IMR-90 (cell line): ENCODE results near the gene ACVR1. TPM values are rescaled to one million over a fixed set of nuclear protein-coding genes. Genes with fewer than 3 reads are reported as not detected.

Experiments
- ATAC-seq: fragments of 200-7000 bp; cut with Tn5 transposase; 2 replicates; pipeline ENCODE4 v1.9.1; 2020; ENCODE audit warnings: low read depth, mild to moderate bottlenecking, moderate library complexity
- BruUV-seq: library from RNA; stranded (reverse); fragments of 400-500 nt; replicated peaks from 2 replicates; lab custom pipeline; 2021; lab: Mats Ljungman, UMichigan
- CTCF ChIA-PET: fragments of 300-600 bp; formaldehyde crosslinking; extraction: SDS; loops from one replicate; lab custom pipeline; 2021; ENCODE audit warnings: antibody characterized with exemption; lab: Yijun Ruan, JAX
- POLR2A ChIA-PET: fragments of 300-600 bp; sonication (Branson Sonifier 250); formaldehyde crosslinking; loops from one replicate; lab custom pipeline; 2022; ENCODE audit warnings: antibody characterized with exemption; ENCODE audit not compliant: unreplicated experiment; lab: Charles Lee
- DNase-seq: peaks from one replicate; pipeline ENCODE4 v3.0.0; 2013
- H2AFZ ChIP-seq: replicated peaks from 2 replicates; pipeline ENCODE3; 2013; ENCODE audit warnings: low read length, mild to moderate bottlenecking; ENCODE audit not compliant: poor library complexity
- H2AK5ac ChIP-seq: 2 replicates; pipeline ENCODE4 v1.6.1; 2013; ENCODE audit warnings: low read depth, low read length, inconsistent platforms
- H2AK9ac ChIP-seq: replicated peaks from 2 replicates; pipeline ENCODE3; 2013; ENCODE audit warnings: mild to moderate bottlenecking, low read depth, low read length, moderate library complexity; ENCODE audit not compliant: poor library complexity
- H2BK120ac ChIP-seq: 2 replicates; pipeline ENCODE4 v1.6.1; 2013; ENCODE audit warnings: low read depth, low read length, inconsistent platforms
- H2BK15ac ChIP-seq: 3 replicates; pipeline ENCODE4 v1.6.1; 2013; ENCODE audit warnings: low read depth, low read length, inconsistent platforms
- H2BK20ac ChIP-seq: 2 replicates; pipeline ENCODE4 v1.6.1; 2013; ENCODE audit warnings: low read depth, mild to moderate bottlenecking, inconsistent platforms, low read length, moderate library complexity
- H2BK5ac ChIP-seq: 2 replicates; pipeline ENCODE4 v1.6.1; 2013; ENCODE audit warnings: mild to moderate bottlenecking, low read depth, low read length, inconsistent platforms; ENCODE audit not compliant: poor library complexity, severe bottlenecking
- H3K14ac ChIP-seq: replicated peaks from 2 replicates; pipeline ENCODE4 v1.6.1; 2013; ENCODE audit warnings: low read depth, low read length, inconsistent platforms
- H3K18ac ChIP-seq: 2 replicates; pipeline ENCODE4 v1.6.1; 2013; ENCODE audit warnings: low read depth, low read length, control low read depth
- H3K23ac ChIP-seq: 2 replicates; pipeline ENCODE4 v1.6.1; 2013; ENCODE audit warnings: low read depth, low read length, inconsistent platforms
- H3K27ac ChIP-seq: 2 replicates; pipeline ENCODE4 v1.5.1; 2013; ENCODE audit warnings: mild to moderate bottlenecking, control low read depth, low read length; ENCODE audit not compliant: insufficient read depth
- H3K27me3 ChIP-seq: 2 replicates; pipeline ENCODE4 v1.6.1; 2013; ENCODE audit warnings: low read length; ENCODE audit not compliant: control insufficient read depth, insufficient read depth
- H3K36me3 ChIP-seq: 2 replicates; pipeline ENCODE4 v1.6.1; 2013; ENCODE audit warnings: low read length, mixed read lengths; ENCODE audit not compliant: control insufficient read depth, insufficient read depth
- H3K4ac ChIP-seq: 2 replicates; pipeline ENCODE4 v1.6.1; 2013; ENCODE audit warnings: low read depth, low read length, inconsistent platforms
- H3K4me1 ChIP-seq: 2 replicates; pipeline ENCODE4 v1.6.1; 2013; ENCODE audit warnings: low read length, mixed read lengths; ENCODE audit not compliant: control insufficient read depth, insufficient read depth
- H3K4me2 ChIP-seq: 2 replicates; pipeline ENCODE4 v1.6.1; 2013; ENCODE audit warnings: low read depth, mild to moderate bottlenecking, control low read depth, low read length, moderate library complexity
- H3K4me3 ChIP-seq: 2 replicates; pipeline ENCODE4 v1.5.1; 2013; ENCODE audit warnings: low read depth, mild to moderate bottlenecking, control low read depth, low read length, moderate library complexity; ENCODE audit not compliant: insufficient read depth
- H3K56ac ChIP-seq: 2 replicates; pipeline ENCODE4 v1.6.1; 2013; ENCODE audit warnings: low read length, inconsistent platforms; ENCODE audit not compliant: insufficient read depth; ENCODE audit errors: extremely low read depth
- H3K79me1 ChIP-seq, 2 experiments: 2 replicates each; pipeline ENCODE4 v1.6.1; 2013; ENCODE audit warnings: low read length in 2 of 2, inconsistent platforms in 1 of 2, low read depth in 1 of 2
- H3K9ac ChIP-seq: 2 replicates; pipeline ENCODE4 v1.6.1; 2013; ENCODE audit warnings: low read depth, low read length, control low read depth
- H3K9me1 ChIP-seq: 2 replicates; pipeline ENCODE4 v1.6.1; 2013; ENCODE audit warnings: low read length, inconsistent platforms; ENCODE audit not compliant: insufficient read depth
- H3K9me3 ChIP-seq: 2 replicates; pipeline ENCODE4 v1.6.1; 2013; ENCODE audit warnings: low read length; ENCODE audit not compliant: control insufficient read depth, insufficient read depth
- H4K20me1 ChIP-seq: 2 replicates; pipeline ENCODE4 v1.6.1; 2013; ENCODE audit warnings: low read length, inconsistent platforms; ENCODE audit not compliant: insufficient read depth
- H4K5ac ChIP-seq: 2 replicates; pipeline ENCODE4 v1.6.1; 2013; ENCODE audit warnings: mild to moderate bottlenecking, low read depth, low read length, control low read depth
- H4K8ac ChIP-seq, 2 experiments: 2 replicates each; pipeline ENCODE4 v1.6.1; 2013; ENCODE audit warnings: low read depth in 2 of 2, low read length in 2 of 2, control low read depth in 1 of 2, inconsistent platforms in 1 of 2
- H4K91ac ChIP-seq: 2 replicates; pipeline ENCODE4 v1.6.1; 2013; ENCODE audit warnings: low read depth, low read length, inconsistent platforms; ENCODE audit not compliant: insufficient read depth
- BHLHE40 ChIP-seq: fragments of 150-350 bp; IDR thresholded peaks from 2 replicates; pipeline ENCODE4 v1.6.1; 2016; ENCODE audit warnings: mild to moderate bottlenecking, low read depth, low read length
- CEBPB ChIP-seq: IDR thresholded peaks from 2 replicates; pipeline ENCODE4 v1.6.1; 2012; ENCODE audit warnings: low read depth, low read length, improper control_type of control experiment
- CHD1 ChIP-seq: IDR thresholded peaks from 2 replicates; pipeline ENCODE4 v1.6.1; 2012; ENCODE audit warnings: low read depth, low read length, improper control_type of control experiment
- FOS ChIP-seq: fragments of 150-350 bp; IDR thresholded peaks from 2 replicates; pipeline ENCODE4 v1.6.1; 2016; ENCODE audit warnings: low read depth, low read length
- MAFK ChIP-seq: IDR thresholded peaks from 2 replicates; pipeline ENCODE4 v1.6.1; 2012; ENCODE audit warnings: low read depth, low read length, improper control_type of control experiment
- MAZ ChIP-seq: IDR thresholded peaks from 2 replicates; pipeline ENCODE4 v1.6.1; 2012; ENCODE audit warnings: low read depth, mild to moderate bottlenecking, low read length, improper control_type of control experiment, moderate library complexity, borderline replicate concordance
- MXI1 ChIP-seq: IDR thresholded peaks from 2 replicates; pipeline ENCODE4 v1.6.1; 2012; ENCODE audit warnings: low read depth, mild to moderate bottlenecking, low read length, moderate library complexity, borderline replicate concordance
- NFE2L2 ChIP-seq: fragments of 150-350 bp; IDR thresholded peaks from 2 replicates; pipeline ENCODE4 v1.6.1; 2016; ENCODE audit warnings: low read depth, mild to moderate bottlenecking, low read length
- POLR2A ChIP-seq: IDR thresholded peaks from 2 replicates; pipeline ENCODE4 v1.6.1; 2012; ENCODE audit warnings: mild to moderate bottlenecking, low read depth, low read length
- RAD21 ChIP-seq: IDR thresholded peaks from 2 replicates; pipeline ENCODE4 v1.6.1; 2012; ENCODE audit warnings: low read length, improper control_type of control experiment
- RCOR1 ChIP-seq: IDR thresholded peaks from 2 replicates; pipeline ENCODE4 v1.6.1; 2012; ENCODE audit warnings: mild to moderate bottlenecking, low read length, improper control_type of control experiment; ENCODE audit not compliant: insufficient replicate concordance
- RFX5 ChIP-seq: IDR thresholded peaks from 2 replicates; pipeline ENCODE4 v1.8.0; 2012; ENCODE audit warnings: low read depth, mild to moderate bottlenecking, low read length, moderate library complexity
- SMC3 ChIP-seq: fragments of 150-350 bp; IDR thresholded peaks from 2 replicates; pipeline ENCODE4 v1.6.1; 2016; ENCODE audit warnings: low read depth, mild to moderate bottlenecking, antibody characterized with exemption, low read length, moderate library complexity
- WGBS, 2 experiments: methylation state at CpG; one replicate each; pipeline versions ENCODE4 v1.1.5 to v1.1.7; 2013; ENCODE audit warnings: missing lambda C conversion rate in 2 of 2; ENCODE audit not compliant: insufficient read length in 1 of 2; ENCODE audit errors: extremely low coverage in 2 of 2; 5-methylcytosine and 5-hydroxymethylcytosine counted together
- dilution Hi-C: fragments of 300-500 bp; cut with HindIII; formaldehyde crosslinking; loops from one replicate; pipeline ENCODE4 v1.14.3; 2018; ENCODE audit warnings: low sequenced_read_pairs; ENCODE audit not compliant: unreplicated experiment
- in situ Hi-C: fragments of 300-500 bp; cut with MboI; formaldehyde crosslinking; loops from 3 replicates; pipeline ENCODE4 v1.14.3; 2019; ENCODE audit warnings: low sequenced_read_pairs, inconsistent platforms, mixed read lengths
- intact Hi-C: fragments of 100-400 bp; cut with micrococcal nuclease; formaldehyde crosslinking; loops from 2 replicates; pipeline ENCODE4 v1.10.0; 2022
- polyA plus RNA-seq, 3 experiments: library from polyadenylated mRNA; depleted of rRNA; stranded (reverse); fragments of >200 nt; gene quantifications; 2 replicates each; pipeline ENCODE4 v1.2.3, GENCODE V29; 2012; ENCODE audit warnings: low replicate concordance in 1 of 3
- total RNA-seq: library from RNA; depleted of rRNA; stranded (reverse); fragments of >200 nt; gene quantifications from 2 replicates; pipeline ENCODE4 v1.2.3, GENCODE V29; 2012
- TF ChIP-seq, protein P1 (sequence below): fragments of 150-350 bp; IDR thresholded peaks from 2 replicates; pipeline ENCODE4 v1.6.1; 2016; ENCODE audit warnings: low read depth, mild to moderate bottlenecking, low read length, moderate library complexity, borderline replicate concordance
- TF ChIP-seq, protein P2 (sequence below): conservative IDR thresholded peaks from 2 replicates; pipeline ENCODE4 v1.5.1; 2012; ENCODE audit warnings: mild to moderate bottlenecking, low read depth, low read length, improper control_type of control experiment
- TF ChIP-seq, protein P3 (sequence below): fragments of 150-350 bp; IDR thresholded peaks from 2 replicates; pipeline ENCODE4 v1.6.1; 2017; ENCODE audit warnings: mild to moderate bottlenecking, antibody characterized with exemption, low read length, low read depth

The ACVR1 gene
- total and polyA plus RNA-seq, 2 of the 4 experiments (the other 2 are of a cell fraction) = 21.1 to 40.8 TPM

DNA sequence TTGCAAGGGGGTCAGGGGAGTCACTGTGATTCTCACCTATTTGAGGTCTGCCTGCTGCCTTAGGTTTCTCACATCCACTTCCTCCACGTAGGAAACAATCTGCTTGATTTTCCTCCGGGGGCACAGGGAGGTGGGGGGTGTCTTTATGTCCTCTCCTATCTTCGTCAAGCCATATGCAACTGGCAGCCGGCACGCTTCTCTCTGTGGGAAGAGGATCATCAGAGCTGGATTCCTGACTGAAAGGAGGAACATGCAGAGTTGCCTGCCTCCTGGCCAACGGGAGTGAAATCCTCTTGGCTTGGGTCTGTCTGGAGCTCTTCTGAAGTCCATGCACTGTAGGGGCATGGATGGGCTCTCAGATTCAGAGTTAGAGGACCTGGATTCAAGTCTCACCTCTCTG lies 43.1 kb upstream of the ACVR1 start:
- in situ Hi-C loops = no loop called here
- H4K91ac ChIP-seq = no peak overlapping the region
- ATAC-seq (no peak), DNase-seq (no peak)
- H3K4me2 ChIP-seq = no peak overlapping the region
- H3K23ac ChIP-seq = no peak overlapping the region
- no peak overlapping the region for H4K5ac ChIP-seq
- H3K27me3 ChIP-seq = peaks cover 3% of the 10 kb centered on the region
- no peak overlapping the region for H3K14ac ChIP-seq
- H3K79me1 ChIP-seq = no peaks in the 10 kb centered on the region
- H3K18ac ChIP-seq = no peak overlapping the region
- H2BK5ac ChIP-seq = no peak overlapping the region
- H3K4ac ChIP-seq = no peak overlapping the region
- CTCF ChIA-PET = no interaction called here
- H3K4me1 ChIP-seq = no peaks in the 10 kb centered on the region
- intact Hi-C loops = no loop called here
- TF ChIP-seq SMC3 (no peak), POLR2A (no peak), RCOR1 (no peak), MAFK (no peak), CEBPB (no peak), MAZ (no peak), NFE2L2 (no peak), FOS (no peak), RAD21 (no peak), CHD1 (no peak), BHLHE40 (no peak), MXI1 (no peak), RFX5 (no peak)
- TF ChIP-seq, protein P1, sequence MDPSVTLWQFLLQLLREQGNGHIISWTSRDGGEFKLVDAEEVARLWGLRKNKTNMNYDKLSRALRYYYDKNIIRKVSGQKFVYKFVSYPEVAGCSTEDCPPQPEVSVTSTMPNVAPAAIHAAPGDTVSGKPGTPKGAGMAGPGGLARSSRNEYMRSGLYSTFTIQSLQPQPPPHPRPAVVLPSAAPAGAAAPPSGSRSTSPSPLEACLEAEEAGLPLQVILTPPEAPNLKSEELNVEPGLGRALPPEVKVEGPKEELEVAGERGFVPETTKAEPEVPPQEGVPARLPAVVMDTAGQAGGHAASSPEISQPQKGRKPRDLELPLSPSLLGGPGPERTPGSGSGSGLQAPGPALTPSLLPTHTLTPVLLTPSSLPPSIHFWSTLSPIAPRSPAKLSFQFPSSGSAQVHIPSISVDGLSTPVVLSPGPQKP = no peak
- TF ChIP-seq, protein P2, sequence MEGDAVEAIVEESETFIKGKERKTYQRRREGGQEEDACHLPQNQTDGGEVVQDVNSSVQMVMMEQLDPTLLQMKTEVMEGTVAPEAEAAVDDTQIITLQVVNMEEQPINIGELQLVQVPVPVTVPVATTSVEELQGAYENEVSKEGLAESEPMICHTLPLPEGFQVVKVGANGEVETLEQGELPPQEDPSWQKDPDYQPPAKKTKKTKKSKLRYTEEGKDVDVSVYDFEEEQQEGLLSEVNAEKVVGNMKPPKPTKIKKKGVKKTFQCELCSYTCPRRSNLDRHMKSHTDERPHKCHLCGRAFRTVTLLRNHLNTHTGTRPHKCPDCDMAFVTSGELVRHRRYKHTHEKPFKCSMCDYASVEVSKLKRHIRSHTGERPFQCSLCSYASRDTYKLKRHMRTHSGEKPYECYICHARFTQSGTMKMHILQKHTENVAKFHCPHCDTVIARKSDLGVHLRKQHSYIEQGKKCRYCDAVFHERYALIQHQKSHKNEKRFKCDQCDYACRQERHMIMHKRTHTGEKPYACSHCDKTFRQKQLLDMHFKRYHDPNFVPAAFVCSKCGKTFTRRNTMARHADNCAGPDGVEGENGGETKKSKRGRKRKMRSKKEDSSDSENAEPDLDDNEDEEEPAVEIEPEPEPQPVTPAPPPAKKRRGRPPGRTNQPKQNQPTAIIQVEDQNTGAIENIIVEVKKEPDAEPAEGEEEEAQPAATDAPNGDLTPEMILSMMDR = no peak
- TF ChIP-seq, protein P3, sequence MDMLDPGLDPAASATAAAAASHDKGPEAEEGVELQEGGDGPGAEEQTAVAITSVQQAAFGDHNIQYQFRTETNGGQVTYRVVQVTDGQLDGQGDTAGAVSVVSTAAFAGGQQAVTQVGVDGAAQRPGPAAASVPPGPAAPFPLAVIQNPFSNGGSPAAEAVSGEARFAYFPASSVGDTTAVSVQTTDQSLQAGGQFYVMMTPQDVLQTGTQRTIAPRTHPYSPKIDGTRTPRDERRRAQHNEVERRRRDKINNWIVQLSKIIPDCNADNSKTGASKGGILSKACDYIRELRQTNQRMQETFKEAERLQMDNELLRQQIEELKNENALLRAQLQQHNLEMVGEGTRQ = no peak
- WGBS, 2 experiments = no CpG with 5 or more reads among the region's 6 CpGs
- H3K9me3 ChIP-seq = no peaks in the 10 kb centered on the region; the same call in 1 of the 2 replicates
- H2BK15ac ChIP-seq = no peak overlapping the region
- BruUV-seq = no TSS peak
- H3K27ac ChIP-seq = no peak overlapping the region
- no peak overlapping the region for H3K4me3 ChIP-seq
- no peak overlapping the region for H3K9ac ChIP-seq
- dilution Hi-C loops = no loop called here
- H4K8ac ChIP-seq = no peak overlapping the region
- no peak overlapping the region for H2BK120ac ChIP-seq
- H2AFZ ChIP-seq = no peak overlapping the region
- no peak overlapping the region for H2AK5ac ChIP-seq
- H4K20me1 ChIP-seq = no peaks in the 10 kb centered on the region
- H2AK9ac ChIP-seq = no peak overlapping the region
- no peaks in the 10 kb centered on the region for H3K36me3 ChIP-seq
- no peak overlapping the region for H3K56ac ChIP-seq
- H3K9me1 ChIP-seq = no peaks in the 10 kb centered on the region
- no peak overlapping the region for H2BK20ac ChIP-seq
- POLR2A ChIA-PET = no interaction called here
